CD8-positive, alpha-beta memory T cell (primary cell): ENCODE data around the gene SLC23A2. TPM values are rescaled to one million over a fixed set of nuclear protein-coding genes. Genes with fewer than 3 reads are reported as not detected.
A peak's percentile ranks its signal among the peaks of the same experiment; 100 is the strongest.

Experiments
- CTCF ChIA-PET: fragments of 350-600 bp; sonication (Branson Sonifier 250); formaldehyde crosslinking; loops from one replicate; lab custom pipeline; 2021; ENCODE audit warnings: antibody characterized with exemption; lab: Charles Lee
- POLR2A ChIA-PET: fragments of 350-600 bp; sonication (Branson Sonifier 250); formaldehyde crosslinking; loops from one replicate; lab custom pipeline; 2021; ENCODE audit warnings: antibody characterized with exemption; lab: Charles Lee
- DNase-seq, 5 donors: peaks; one replicate each; pipeline versions ENCODE4 v3.0.0 to v3.0.0-alpha.2; 2020 to 2022; ENCODE audit warnings: mixed read lengths in 1 of 5
- H3K27ac ChIP-seq: one replicate; pipeline ENCODE4 v1.7.0; 2013; ENCODE audit warnings: low read depth, mild to moderate bottlenecking, low read length, moderate library complexity
- H3K27me3 ChIP-seq: 2 replicates; pipeline ENCODE4 v1.7.0; 2013; ENCODE audit warnings: low read length, mild to moderate bottlenecking; ENCODE audit not compliant: insufficient read depth, poor library complexity, severe bottlenecking
- H3K36me3 ChIP-seq: 2 replicates; pipeline ENCODE4 v1.7.0; 2013; ENCODE audit warnings: mild to moderate bottlenecking, low read length, moderate library complexity; ENCODE audit not compliant: insufficient read depth
- H3K4me1 ChIP-seq: 2 replicates; pipeline ENCODE4 v1.7.0; 2013; ENCODE audit warnings: mild to moderate bottlenecking, low read length, moderate library complexity; ENCODE audit not compliant: insufficient read depth
- H3K4me3 ChIP-seq: 2 replicates; pipeline ENCODE4 v1.7.0; 2013; ENCODE audit warnings: mild to moderate bottlenecking, low read length
- H3K9me3 ChIP-seq: 2 replicates; pipeline ENCODE4 v1.7.0; 2013; ENCODE audit warnings: mild to moderate bottlenecking, low read length
- H3K27ac Mint-ChIP-seq, 8 donors: one replicate each; pipeline ENCODE4 v1.8.0; 2020 to 2021; ENCODE audit warnings: mixed read lengths in 8 of 8, mild to moderate bottlenecking in 6 of 8, inconsistent platforms in 3 of 8, moderate library complexity in 3 of 8
- H3K27me3 Mint-ChIP-seq, 2 donors: one replicate each; pipeline ENCODE4 v1.8.0; 2020 to 2021; ENCODE audit warnings: mixed read lengths in 2 of 2, mild to moderate bottlenecking in 1 of 2, moderate library complexity in 1 of 2
- H3K36me3 Mint-ChIP-seq, 3 donors: one replicate each; pipeline ENCODE4 v1.8.0; 2020 to 2021; ENCODE audit warnings: mixed read lengths in 3 of 3, inconsistent platforms in 1 of 3, mild to moderate bottlenecking in 1 of 3
- H3K4me1 Mint-ChIP-seq, 3 donors: one replicate each; pipeline ENCODE4 v1.8.0; 2020 to 2021; ENCODE audit warnings: mixed read lengths in 3 of 3, inconsistent platforms in 1 of 3, mild to moderate bottlenecking in 1 of 3
- H3K4me3 Mint-ChIP-seq, 7 donors: one replicate each; pipeline ENCODE4 v1.8.0; 2020 to 2021; ENCODE audit warnings: mixed read lengths in 7 of 7, mild to moderate bottlenecking in 6 of 7, moderate library complexity in 4 of 7, inconsistent platforms in 2 of 7
- H3K9me3 Mint-ChIP-seq, 5 donors: one replicate each; pipeline ENCODE4 v1.8.0; 2020 to 2022; ENCODE audit warnings: mixed read lengths in 5 of 5, mild to moderate bottlenecking in 3 of 5, moderate library complexity in 2 of 5, inconsistent platforms in 1 of 5
- polyA plus RNA-seq: library from polyadenylated mRNA; unstranded; fragments of 300-500 nt; fragmentation: Illumina TruSeq; gene quantifications from one replicate; pipeline ENCODE4 v1.2.3, GENCODE V29; 2021
- total RNA-seq, 2 experiments: library from RNA; stranded (reverse); gene quantifications; one replicate each; pipeline ENCODE4 v1.2.3, GENCODE V29; 2021

SLC23A2 gene
- total and polyA plus RNA-seq, 3 experiments from 2014 or later, result 6.7 to 24.3 (median 20.6) TPM

DNA sequence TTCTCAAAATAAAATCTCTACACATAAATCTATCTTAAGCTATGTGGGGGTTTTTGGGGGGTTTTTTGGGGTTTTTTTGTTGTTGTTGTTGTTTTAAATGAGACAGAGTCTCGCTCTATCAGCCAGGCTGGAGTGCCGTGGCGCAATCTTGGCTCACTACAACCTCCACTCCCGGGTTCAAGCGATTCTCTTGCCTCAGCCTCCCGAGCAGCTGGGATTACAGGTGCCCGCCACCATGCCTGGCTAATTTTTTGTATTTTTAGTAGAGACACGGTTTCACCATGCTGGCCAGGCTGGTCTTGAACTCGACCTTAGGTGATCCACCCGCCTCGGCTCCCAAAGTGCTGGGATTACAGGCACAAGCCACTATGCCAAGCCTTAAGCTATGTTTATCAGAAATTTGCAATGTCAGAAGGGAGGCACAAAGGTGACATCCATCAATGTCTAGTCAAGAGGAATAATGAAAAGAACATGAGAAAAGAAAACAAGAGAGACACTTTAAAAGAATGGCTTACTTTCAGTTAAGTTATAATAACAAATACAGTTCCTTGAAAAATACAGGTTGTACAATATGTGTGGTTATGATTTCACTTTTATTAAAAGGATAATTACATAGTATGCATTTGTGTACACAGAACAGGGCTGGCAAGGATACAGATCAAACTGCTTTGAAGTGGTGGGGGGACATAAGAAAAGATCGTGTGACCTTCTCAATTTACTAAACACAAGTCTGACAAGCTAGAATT lies 28.6 kb downstream of the SLC23A2 start:
- no peak overlapping the region for H3K4me3 ChIP-seq

DNA sequence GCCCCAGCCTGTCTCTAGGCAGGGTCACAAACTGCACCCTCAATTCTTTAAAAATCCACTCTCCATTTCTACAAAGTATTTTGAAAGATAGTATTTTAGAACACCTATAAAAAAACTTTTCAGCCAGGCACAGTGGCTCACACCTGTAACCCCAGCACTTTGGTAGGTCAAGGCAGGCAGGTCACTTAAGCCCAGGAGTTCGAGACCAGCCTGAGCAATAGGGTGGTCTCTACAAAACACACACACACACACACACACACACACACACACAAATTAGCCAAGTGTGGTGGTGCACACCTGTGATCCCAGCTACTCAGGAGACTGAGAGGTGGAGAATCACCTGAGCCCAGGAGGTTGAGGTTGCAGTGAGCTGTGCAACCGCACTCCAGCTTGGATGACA lies 30.2 kb downstream of the SLC23A2 start:
- POLR2A ChIA-PET, result no interaction called here
- H3K27me3 Mint-ChIP-seq, result no peaks in the 10 kb centered on the region
- peaks cover 13 to 26% (median 19%) of the 10 kb centered on the region in 3 donors for H3K4me1 Mint-ChIP-seq
- CTCF ChIA-PET, result no interaction called here
- H3K9me3 ChIP-seq, result no peaks in the 10 kb centered on the region
- H3K4me3 Mint-ChIP-seq, result no peak overlapping the region
- peaks cover 0 to 38% (median 9%) of the 10 kb centered on the region in 3 donors for H3K36me3 Mint-ChIP-seq
- no peaks in the 10 kb centered on the region for H3K9me3 Mint-ChIP-seq
- H3K27me3 ChIP-seq, result no peaks in the 10 kb centered on the region
- no peak overlapping the region for H3K27ac ChIP-seq
- H3K27ac Mint-ChIP-seq, result peak overlapping the region in 2 of 8 donors; percentile 33 to 36
- H3K4me1 ChIP-seq, result peaks cover 5% of the 10 kb centered on the region
- no peak overlapping the region for H3K4me3 ChIP-seq
- H3K36me3 ChIP-seq, result peaks cover 5% of the 10 kb centered on the region
- no peak for DNase-seq

More for the DNA sequence above, 28.6 kb downstream of the SLC23A2 start:
- no peaks in the 10 kb centered on the region for H3K9me3 Mint-ChIP-seq
- H3K27me3 ChIP-seq, result no peaks in the 10 kb centered on the region
- POLR2A ChIA-PET, result interaction anchor here (0.6 kb wide), 1 partner anchor 745 kb away, joined by 3 read pairs; no protein-coding TSS in a partner anchor
- CTCF ChIA-PET, result interaction anchor here (0.7 kb wide), 1 partner anchor 55 kb away, joined by 3 read pairs; no protein-coding TSS in a partner anchor
- peaks cover 14 to 28% (median 17%) of the 10 kb centered on the region in 3 donors for H3K4me1 Mint-ChIP-seq
- DNase-seq, result no peak
- H3K36me3 ChIP-seq, result peaks cover 5% of the 10 kb centered on the region
- peaks cover 0 to 32% (median 7%) of the 10 kb centered on the region in 3 donors for H3K36me3 Mint-ChIP-seq
- H3K27ac ChIP-seq, result no peak overlapping the region
- no peak overlapping the region for H3K4me3 Mint-ChIP-seq
- H3K27me3 Mint-ChIP-seq, result no peaks in the 10 kb centered on the region
- H3K4me1 ChIP-seq, result peaks cover 5% of the 10 kb centered on the region
- H3K9me3 ChIP-seq, result no peaks in the 10 kb centered on the region
- H3K27ac Mint-ChIP-seq, result peak overlapping the region in 7 of 8 donors; percentile 6 to 80 (median 78)

DNA sequence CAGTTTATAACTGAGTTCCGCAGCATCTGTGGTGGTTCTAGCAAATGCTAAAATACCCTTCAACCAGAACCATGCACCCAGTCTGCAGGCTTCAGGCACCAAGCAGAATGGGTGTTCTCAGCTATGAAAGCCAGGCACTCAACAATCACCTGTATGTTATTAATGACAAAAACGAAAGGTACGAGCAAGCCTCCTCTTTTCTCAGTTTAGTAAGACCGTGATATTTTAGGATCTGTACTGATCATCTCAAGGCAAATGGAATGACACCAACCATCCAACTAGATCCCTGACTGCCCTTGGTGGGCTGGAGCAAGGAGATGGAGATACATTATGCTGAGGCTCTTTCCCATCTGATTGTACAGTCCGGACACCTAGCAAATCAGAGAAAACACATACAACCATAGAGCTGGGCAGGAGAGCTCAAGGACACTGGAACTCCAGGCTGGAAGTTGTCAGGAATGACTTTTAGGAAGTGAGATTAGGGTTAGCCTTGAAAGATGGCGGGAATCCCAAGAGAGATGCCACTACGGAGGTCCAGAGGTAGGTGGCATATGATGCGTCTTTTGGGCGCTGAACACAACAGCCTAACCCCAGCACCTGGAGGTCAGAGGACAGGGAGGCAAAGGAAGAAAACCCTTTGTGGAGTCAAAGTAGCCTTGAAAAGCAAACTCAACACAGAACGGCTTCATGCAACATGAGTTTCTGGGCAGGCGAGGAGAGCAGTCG lies 33.4 kb downstream of the SLC23A2 start:
- Mint-ChIP-seq H3K36me3 (peaks cover 0 to 40% (median 11%) of the 10 kb centered on the region in 3 donors), H3K27me3 (no peaks in the 10 kb centered on the region), H3K4me1 (peaks cover 4 to 11% (median 10%) of the 10 kb centered on the region in 3 donors), H3K4me3 (no peak overlapping the region), H3K27ac (peak overlapping the region in 5 of 8 donors; percentile 2 to 73 (median 35)), H3K9me3 (no peaks in the 10 kb centered on the region)
- Histone ChIP-seq H3K9me3 (no peaks in the 10 kb centered on the region), H3K4me3 (no peak overlapping the region), H3K4me1 (no peaks in the 10 kb centered on the region), H3K27ac (no peak overlapping the region), H3K27me3 (no peaks in the 10 kb centered on the region), H3K36me3 (peaks cover 5% of the 10 kb centered on the region)
- CTCF ChIA-PET, result interaction anchor here (0.8 to 1.5 kb wide), 4 partner anchors 9 to 209 kb away, joined by 3 to 4 read pairs (median 3); no protein-coding TSS in a partner anchor
- DNase-seq, result no peak
- POLR2A ChIA-PET, result no interaction called here

DNA sequence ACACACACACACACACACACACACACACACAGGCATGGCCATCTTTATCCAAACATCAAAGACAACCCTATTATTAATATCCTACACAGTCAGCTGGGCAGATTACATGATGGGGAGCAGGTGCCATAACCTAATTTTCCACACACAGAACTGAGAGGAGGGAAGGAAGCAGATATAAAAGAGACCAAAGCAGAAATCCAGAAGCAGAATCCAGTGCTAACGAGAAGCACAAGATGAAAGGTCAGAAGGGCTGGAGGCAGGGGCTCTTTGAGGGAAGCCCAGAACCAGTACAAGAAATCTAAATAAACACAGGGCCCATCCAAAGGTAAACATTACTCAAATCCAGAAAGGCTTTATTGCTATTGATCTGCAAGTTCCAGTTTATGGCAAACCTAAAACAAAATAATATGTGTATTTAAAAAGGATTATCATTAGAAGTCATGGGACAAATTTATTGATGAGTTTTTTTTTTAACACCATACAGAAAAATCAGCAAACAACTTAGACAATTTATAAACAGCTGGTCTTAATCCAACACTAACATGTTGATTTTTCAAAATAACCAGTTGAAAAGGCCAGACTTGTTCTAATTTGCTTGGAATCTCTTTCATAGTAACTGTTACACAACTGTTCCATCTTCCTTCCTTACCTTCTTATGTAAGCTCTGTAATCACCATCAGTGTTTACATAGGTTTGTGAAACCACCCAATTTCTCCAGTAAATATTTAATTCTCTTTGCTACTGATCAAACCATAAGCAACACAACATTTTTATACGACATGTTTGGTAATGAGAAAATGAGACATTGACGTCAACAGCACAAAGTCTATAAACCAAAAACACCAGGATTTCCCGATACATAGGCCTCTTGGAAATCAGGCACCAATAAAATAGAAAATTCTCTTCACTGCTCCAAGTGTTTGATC lies 34.2 kb downstream of the SLC23A2 start:
- H3K4me3 ChIP-seq, result no peak overlapping the region
- DNase-seq, result no peak
- H3K27ac Mint-ChIP-seq, result peak overlapping the region in 5 of 8 donors; percentile 0 to 73 (median 8)
- no peaks in the 10 kb centered on the region for H3K9me3 ChIP-seq
- H3K4me1 Mint-ChIP-seq, result peaks cover 6 to 13% (median 13%) of the 10 kb centered on the region in 3 donors
- H3K27me3 ChIP-seq, result no peaks in the 10 kb centered on the region
- no peak overlapping the region for H3K27ac ChIP-seq
- ChIA-PET CTCF (interaction anchor here (0.8 to 1.5 kb wide), 4 partner anchors 9 to 208 kb away, joined by 3 read pairs; no protein-coding TSS in a partner anchor), POLR2A (no interaction called here)
- peaks cover 5% of the 10 kb centered on the region for H3K36me3 ChIP-seq
- peaks cover 0 to 40% (median 11%) of the 10 kb centered on the region in 3 donors for H3K36me3 Mint-ChIP-seq
- H3K9me3 Mint-ChIP-seq, result no peaks in the 10 kb centered on the region
- H3K4me3 Mint-ChIP-seq, result no peak overlapping the region
- H3K27me3 Mint-ChIP-seq, result no peaks in the 10 kb centered on the region
- H3K4me1 ChIP-seq, result peaks cover 7% of the 10 kb centered on the region

DNA sequence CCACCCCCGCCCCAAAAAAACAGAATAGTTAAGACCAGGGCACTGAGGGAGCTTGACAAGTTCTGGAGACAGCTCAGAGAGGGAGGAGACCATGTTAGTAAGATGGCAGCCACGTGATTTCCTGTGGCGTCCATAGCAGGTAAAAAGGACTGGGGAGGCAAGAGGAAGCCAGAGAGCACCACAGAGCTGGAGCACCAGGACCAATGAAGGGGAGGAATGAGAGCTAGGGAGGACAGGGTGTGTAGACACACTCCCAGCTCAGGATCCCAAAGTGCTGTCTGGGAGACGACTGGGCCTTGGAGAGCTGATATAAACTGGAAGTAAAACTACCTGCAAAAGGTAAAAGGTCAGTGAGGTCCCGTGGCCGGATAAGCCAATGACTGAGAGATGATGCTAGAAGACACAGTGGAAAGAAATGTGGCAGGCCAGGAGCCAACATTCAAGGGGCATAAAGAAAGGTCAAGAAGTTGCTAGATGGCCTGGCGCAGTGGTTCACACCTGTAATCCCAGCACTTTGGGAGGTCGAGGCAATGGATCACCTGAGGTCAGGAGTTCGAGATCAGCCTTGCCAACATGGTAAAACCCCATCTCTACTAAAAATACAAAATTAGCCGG lies 39.0 kb downstream of the SLC23A2 start:
- Mint-ChIP-seq H3K4me3 (peak overlapping the region in 6 of 7 donors; percentile 9 to 71 (median 48)), H3K36me3 (peaks cover 0 to 5% (median 4%) of the 10 kb centered on the region in 3 donors), H3K27me3 (no peaks in the 10 kb centered on the region), H3K27ac (peak overlapping the region; percentile 41 to 96 (median 91)), H3K4me1 (peaks cover 17 to 27% (median 27%) of the 10 kb centered on the region in 3 donors), H3K9me3 (no peaks in the 10 kb centered on the region)
- H3K27me3 ChIP-seq, result no peaks in the 10 kb centered on the region
- peak overlapping the region; percentile 0 for H3K27ac ChIP-seq
- H3K36me3 ChIP-seq, result no peaks in the 10 kb centered on the region
- ChIA-PET POLR2A (interaction anchor here (1.1 kb wide), 1 partner anchor 38 kb away, joined by 5 read pairs; no protein-coding TSS in a partner anchor), CTCF (no interaction called here)
- peak overlapping the region; percentile 2 for H3K4me3 ChIP-seq
- H3K9me3 ChIP-seq, result no peaks in the 10 kb centered on the region
- DNase-seq, result peak; percentile 9 to 62 (median 28)
- H3K4me1 ChIP-seq, result peaks cover 16% of the 10 kb centered on the region

DNA sequence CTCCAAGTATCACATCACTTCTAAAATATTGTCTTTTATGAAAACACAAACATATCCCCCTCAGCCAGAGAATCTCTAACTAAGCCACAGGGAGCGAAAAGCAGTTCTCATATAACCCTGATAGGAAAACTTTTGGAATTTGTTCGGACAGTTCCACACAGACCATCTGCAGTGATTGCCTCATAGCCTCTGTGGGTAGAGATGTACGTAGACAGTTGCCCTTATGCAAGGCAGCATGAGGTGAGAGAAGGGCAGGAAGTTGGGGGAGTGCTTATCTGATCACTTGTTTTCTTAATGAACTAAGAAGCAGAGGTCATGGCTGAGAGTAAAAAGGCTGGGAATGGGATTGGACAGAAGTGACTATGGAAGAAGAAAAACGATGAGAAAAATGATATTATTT lies 39.6 kb downstream of the SLC23A2 start:
- Histone ChIP-seq H3K4me3 (no peak overlapping the region), H3K27me3 (no peaks in the 10 kb centered on the region), H3K36me3 (no peaks in the 10 kb centered on the region), H3K4me1 (peaks cover 16% of the 10 kb centered on the region), H3K27ac (peak overlapping the region; percentile 0), H3K9me3 (no peaks in the 10 kb centered on the region)
- peak in 4 of 5 donors; percentile 4 to 46 (median 12) for DNase-seq
- peak overlapping the region in 6 of 7 donors; percentile 0 to 71 (median 55) for H3K4me3 Mint-ChIP-seq
- H3K27ac Mint-ChIP-seq, result peak overlapping the region; percentile 41 to 96 (median 91)
- POLR2A ChIA-PET, result interaction anchor here (1.1 kb wide), 1 partner anchor 38 kb away, joined by 5 read pairs; no protein-coding TSS in a partner anchor
- CTCF ChIA-PET, result no interaction called here
- H3K36me3 Mint-ChIP-seq, result peaks cover 0 to 4% (median 2%) of the 10 kb centered on the region in 3 donors
- H3K4me1 Mint-ChIP-seq, result peaks cover 17 to 27% (median 26%) of the 10 kb centered on the region in 3 donors
- H3K27me3 Mint-ChIP-seq, result no peaks in the 10 kb centered on the region
- no peaks in the 10 kb centered on the region for H3K9me3 Mint-ChIP-seq

DNA sequence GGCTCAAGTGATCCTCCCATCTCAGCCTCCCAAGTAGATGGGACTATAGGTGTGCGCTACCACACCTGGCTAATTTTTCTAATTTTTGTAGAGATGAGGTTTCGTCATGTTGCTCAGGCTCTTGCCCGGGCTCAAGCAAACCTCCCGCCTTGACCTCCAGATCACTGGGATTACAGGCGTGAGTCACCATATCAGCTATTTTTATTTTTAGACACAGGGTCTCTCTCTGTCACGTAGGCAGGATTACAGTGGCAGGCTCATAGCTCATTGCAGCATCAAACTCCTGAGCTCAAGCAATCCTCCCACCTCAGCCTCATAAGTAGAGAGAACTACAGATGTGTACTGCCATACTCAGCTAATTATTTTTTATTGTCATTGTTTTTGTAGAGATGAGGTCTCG lies 41.7 kb downstream of the SLC23A2 start:
- H3K4me3 Mint-ChIP-seq, result no peak overlapping the region
- DNase-seq, result no peak
- peaks cover 16% of the 10 kb centered on the region for H3K4me1 ChIP-seq
- H3K4me3 ChIP-seq, result no peak overlapping the region
- H3K27ac ChIP-seq, result no peak overlapping the region
- no peaks in the 10 kb centered on the region for H3K9me3 ChIP-seq
- H3K27me3 ChIP-seq, result no peaks in the 10 kb centered on the region
- peaks cover 20 to 33% (median 24%) of the 10 kb centered on the region in 3 donors for H3K4me1 Mint-ChIP-seq
- H3K27me3 Mint-ChIP-seq, result no peaks in the 10 kb centered on the region
- POLR2A ChIA-PET, result no interaction called here
- H3K9me3 Mint-ChIP-seq, result no peaks in the 10 kb centered on the region
- peak overlapping the region in 3 of 8 donors; percentile 41 to 77 (median 42) for H3K27ac Mint-ChIP-seq
- peaks cover 0 to 4% (median 2%) of the 10 kb centered on the region in 3 donors for H3K36me3 Mint-ChIP-seq
- H3K36me3 ChIP-seq, result no peaks in the 10 kb centered on the region
- CTCF ChIA-PET, result no interaction called here
